ENCODE results near the gene MTURN.

DNA sequence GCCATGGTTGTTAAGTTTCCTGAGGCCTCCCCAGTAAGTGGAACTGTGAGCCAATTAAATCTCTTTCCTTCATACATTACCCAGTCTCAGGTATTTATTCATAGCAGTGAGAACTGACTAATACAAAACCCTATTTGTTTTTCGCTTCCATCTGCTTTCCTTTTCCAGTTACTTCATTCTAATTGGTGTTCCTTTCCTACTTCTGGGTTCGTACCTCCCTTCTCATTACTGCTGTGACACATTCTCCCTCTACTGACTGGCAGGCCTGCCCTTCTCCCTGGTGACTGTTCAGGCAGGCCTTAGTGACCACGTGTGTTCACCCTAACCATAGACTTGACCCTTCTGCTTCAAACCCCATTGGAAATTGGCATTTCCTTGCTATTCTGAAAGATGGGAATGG is 37.7 kb downstream of the MTURN start:
- TF ChIP-seq EZH2 (IDR thresholded peaks at IDR 0.05), result no peak
- no peak for TF ChIP-seq POLR2AphosphoS5 (IDR thresholded peaks at IDR 0.05; ENCODE audit: borderline replicate concordance, low read depth, low read length)
